HG02885 (cell line): ENCODE measurements around the gene TLCD5.

Experiments used
- ATAC-seq: cut with Tn5 transposase; IDR thresholded peaks from one replicate; pipeline ENCODE4 v1.9.1; 2021; ENCODE audit warnings: mild to moderate bottlenecking; ENCODE audit not compliant: unreplicated experiment, poor library complexity

The TLCD5 gene

DNA sequence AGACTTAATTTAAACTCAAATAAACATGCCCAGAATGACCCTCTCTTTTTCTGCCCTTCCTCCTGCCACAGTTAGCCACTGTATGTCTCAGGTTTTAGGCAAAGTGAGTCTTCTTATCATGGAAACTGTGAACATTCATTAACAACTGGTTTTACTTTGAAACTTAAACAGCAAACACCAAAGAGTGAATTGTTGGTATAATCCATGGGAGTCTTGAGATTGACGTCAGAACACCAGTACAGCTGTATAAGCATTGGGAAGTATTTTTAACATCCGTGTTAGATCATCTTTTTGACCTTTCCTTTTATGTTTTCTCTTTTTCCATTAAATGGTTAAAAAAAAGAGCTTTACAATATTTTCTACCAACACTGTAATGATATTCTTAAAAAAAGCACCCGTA, 50.0 kb downstream of the TLCD5 start:
- no peak for ATAC-seq

DNA sequence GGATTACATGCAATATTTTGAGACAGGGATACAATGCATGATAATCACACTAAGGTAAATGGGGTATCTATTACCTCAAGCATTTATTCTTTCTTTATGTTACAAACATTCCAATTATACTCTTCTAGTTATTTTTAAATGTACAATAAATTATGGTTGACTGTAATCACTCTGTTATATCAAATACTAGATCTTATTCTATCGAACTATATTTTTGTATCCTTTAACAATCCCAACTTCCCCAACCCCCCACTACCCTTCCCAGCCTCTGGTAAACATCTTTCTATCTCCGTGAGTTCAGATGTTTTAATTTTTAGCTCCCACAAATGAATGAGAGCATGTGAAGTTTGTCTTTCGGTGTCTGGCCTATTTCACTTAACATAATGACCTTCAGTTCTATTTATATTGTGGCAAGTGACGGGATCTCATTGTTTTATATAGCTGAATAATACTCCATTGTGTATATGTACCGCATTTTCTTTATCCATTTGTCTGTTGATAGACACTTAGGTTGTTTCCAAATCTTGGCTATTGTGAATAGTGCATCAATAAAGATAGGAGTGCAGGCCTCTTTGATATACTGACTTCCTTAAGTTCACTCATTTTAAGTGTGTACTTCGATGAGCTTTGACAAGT, 51.6 kb downstream of the TLCD5 start:
- no peak for ATAC-seq

DNA sequence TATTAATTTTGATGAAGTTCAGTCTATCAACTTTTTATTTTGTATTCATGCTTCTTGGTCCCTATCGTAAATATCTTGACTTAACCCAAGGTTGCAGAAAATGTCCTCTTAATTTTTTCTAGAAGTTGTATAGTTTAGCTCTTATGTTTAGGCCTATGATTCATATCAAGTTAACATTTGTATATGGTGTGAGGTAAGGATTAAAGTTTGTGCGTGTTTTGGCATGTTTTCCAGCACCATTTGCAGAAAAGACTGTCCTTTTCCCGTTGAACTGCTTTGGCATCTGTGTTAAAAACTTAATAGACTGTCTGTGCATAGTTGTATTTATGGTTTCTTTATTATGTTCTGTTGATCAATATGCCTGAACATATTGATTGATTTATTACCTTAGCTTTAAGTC, 53.4 kb downstream of the TLCD5 start:
- no peak for ATAC-seq

DNA sequence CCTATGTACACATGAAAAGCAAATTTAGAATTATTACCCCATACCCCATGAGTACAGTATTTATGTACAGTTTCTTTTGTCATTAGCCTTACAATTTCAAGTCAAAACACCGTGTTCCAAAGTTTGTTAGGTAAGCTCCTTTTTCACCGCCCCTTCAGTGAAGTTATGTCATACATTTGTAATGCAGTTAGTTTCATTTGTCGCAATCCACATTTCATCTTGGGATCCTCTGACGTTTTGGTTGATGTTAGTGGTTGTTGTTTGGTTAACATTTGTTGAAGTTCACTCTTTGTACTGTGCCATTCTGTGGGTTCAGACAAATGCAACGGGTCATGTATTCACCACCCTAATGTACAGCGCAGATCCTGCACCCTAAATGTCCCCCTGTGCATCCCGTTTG, 56.3 kb downstream of the TLCD5 start:
- ATAC-seq = no peak
